22Rv1 (cell line): Measurements from ENCODE around the gene GABRB1.

Experiments
- CTCF ChIP-seq: fragments of 450-650 bp; IDR thresholded peaks from 2 replicates; pipeline ENCODE4 v1.5.1; 2017; ENCODE audit warnings: mild to moderate bottlenecking
- ZFX ChIP-seq: fragments of 450-650 bp; IDR thresholded peaks from 2 replicates; pipeline ENCODE4 v1.6.1; 2017; ENCODE audit warnings: antibody characterized with exemption, borderline replicate concordance

- TF ChIP-seq CTCF (no peak), ZFX (no peak)
These were observed 22.1 kb downstream of the GABRB1 start for GRCh38 chr4:47053485-47053884.
